OCI-LY7 (cell line): ENCODE results near the gene TCP1. TPM values are rescaled to one million over a fixed set of nuclear protein-coding genes. Genes with fewer than 3 reads are reported as not detected.

Experiments used
- BruUV-seq: library from RNA; stranded (reverse); fragments of 400-500 nt; replicated peaks from 2 replicates; lab custom pipeline; 2021; lab: Mats Ljungman, UMichigan
- CTCF ChIA-PET: fragments of 300-600 bp; sonication (Branson Sonifier 250); formaldehyde crosslinking; loops from one replicate; lab custom pipeline; 2022; ENCODE audit warnings: antibody characterized with exemption; ENCODE audit not compliant: unreplicated experiment; lab: Charles Lee
- POLR2A ChIA-PET: fragments of 300-600 bp; sonication (Branson Sonifier 250); formaldehyde crosslinking; loops from one replicate; lab custom pipeline; 2022; ENCODE audit warnings: antibody characterized with exemption; lab: Charles Lee
- DNase-seq: peaks from one replicate; pipeline ENCODE4 v3.0.0-alpha.2; 2015; ENCODE audit warnings: low spot score
- H2AFZ ChIP-seq: fragments of 200-600 bp; sonication (generic), shearing (Covaris generic); 2 replicates; pipeline ENCODE4 v1.6.1; 2014; ENCODE audit warnings: mild to moderate bottlenecking, antibody characterized with exemption, low read length, moderate library complexity
- H3K27ac ChIP-seq: fragments of 200-600 bp; sonication (generic); 2 replicates; pipeline ENCODE4 v1.5.1; 2014; ENCODE audit warnings: mixed run types, low read depth, mild to moderate bottlenecking, moderate library complexity, low read length, inconsistent platforms; ENCODE audit not compliant: poor library complexity, severe bottlenecking
- H3K36me3 ChIP-seq: fragments of 200-600 bp; sonication (generic); 2 replicates; pipeline ENCODE4 v1.6.1; 2014; ENCODE audit warnings: mild to moderate bottlenecking, antibody characterized with exemption, low read length, moderate library complexity, mixed read lengths; ENCODE audit not compliant: insufficient read depth
- H3K4me1 ChIP-seq: fragments of 200-600 bp; sonication (generic); 2 replicates; pipeline ENCODE4 v1.5.1; 2014; ENCODE audit warnings: mild to moderate bottlenecking, low read length; ENCODE audit not compliant: insufficient read depth, poor library complexity, severe bottlenecking
- H3K4me2 ChIP-seq: fragments of 200-600 bp; sonication (generic); 2 replicates; pipeline ENCODE4 v1.6.1; 2014; ENCODE audit warnings: mild to moderate bottlenecking, low read length
- H3K4me3 ChIP-seq: fragments of 200-600 bp; sonication (generic); 2 replicates; pipeline ENCODE4 v1.5.1; 2014; ENCODE audit warnings: mild to moderate bottlenecking, low read depth, low read length; ENCODE audit not compliant: poor library complexity, severe bottlenecking
- H3K79me2 ChIP-seq: fragments of 200-600 bp; sonication (generic); 2 replicates; pipeline ENCODE4 v1.6.1; 2016; ENCODE audit warnings: low read depth, mild to moderate bottlenecking, low read length, moderate library complexity, mixed read lengths; ENCODE audit not compliant: insufficient read depth
- H3K9me2 ChIP-seq: fragments of 200-600 bp; sonication (generic); 2 replicates; pipeline ENCODE4 v1.6.1; 2016; ENCODE audit warnings: mild to moderate bottlenecking, low read length, mixed read lengths; ENCODE audit not compliant: insufficient read depth
- H3K9me3 ChIP-seq: fragments of 200-600 bp; sonication (generic); 2 replicates; pipeline ENCODE4 v1.6.1; 2014; ENCODE audit warnings: mild to moderate bottlenecking, mixed run types, low read length, mixed read lengths
- H4K20me1 ChIP-seq: fragments of 200-600 bp; sonication (generic); 2 replicates; pipeline ENCODE4 v1.6.1; 2014; ENCODE audit warnings: mild to moderate bottlenecking, antibody characterized with exemption, low read length, moderate library complexity, mixed read lengths; ENCODE audit not compliant: insufficient read depth
- EZH2phosphoT487 ChIP-seq: fragments of 200-600 bp; sonication (generic); IDR thresholded peaks from 2 replicates; pipeline ENCODE4 v1.6.1; 2018; ENCODE audit warnings: low read depth, borderline replicate concordance, mild to moderate bottlenecking, mixed run types, antibody characterized with exemption, low read length, moderate library complexity, mixed read lengths
- intact Hi-C: fragments of 100-400 bp; cut with micrococcal nuclease; formaldehyde crosslinking; loops from one replicate; pipeline ENCODE4 v1.10.0; 2022; ENCODE audit not compliant: unreplicated experiment
- total RNA-seq, 2 experiments: library from RNA; depleted of rRNA in 1 of 2; stranded (reverse); fragments of >200 nt in 1 of 2; shearing (Covaris generic) in 1 of 2; gene quantifications; 2 replicates each; pipeline ENCODE4 v1.2.3, GENCODE V29; 2014 to 2022
- TF ChIP-seq, protein P1 (sequence below): fragments of 200-600 bp; sonication (generic); conservative IDR thresholded peaks from 2 replicates; pipeline ENCODE4 v1.5.1; 2014; ENCODE audit warnings: mild to moderate bottlenecking, antibody characterized with exemption, low read length, moderate library complexity, mixed read lengths

TCP1 gene
- total RNA-seq, 2 experiments from 2014 or later, result 319 to 386 TPM

- POLR2A ChIA-PET, result interaction anchor here (1.2 to 2.1 kb wide), 2 partner anchors 12 to 17 kb away, joined by 6 to 9 read pairs; no protein-coding TSS in a partner anchor
- no TSS peak for BruUV-seq
- Histone ChIP-seq H3K27ac (no peak overlapping the region), H3K9me2 (no peaks in the 10 kb centered on the region), H3K4me2 (no peak overlapping the region), H3K9me3 (no peaks in the 10 kb centered on the region), H3K79me2 (no peaks in the 10 kb centered on the region), H3K4me3 (no peak overlapping the region), H2AFZ (no peak overlapping the region), H3K36me3 (no peaks in the 10 kb centered on the region), H4K20me1 (no peaks in the 10 kb centered on the region), H3K4me1 (peaks cover 19% of the 10 kb centered on the region)
- TF ChIP-seq, protein P1, sequence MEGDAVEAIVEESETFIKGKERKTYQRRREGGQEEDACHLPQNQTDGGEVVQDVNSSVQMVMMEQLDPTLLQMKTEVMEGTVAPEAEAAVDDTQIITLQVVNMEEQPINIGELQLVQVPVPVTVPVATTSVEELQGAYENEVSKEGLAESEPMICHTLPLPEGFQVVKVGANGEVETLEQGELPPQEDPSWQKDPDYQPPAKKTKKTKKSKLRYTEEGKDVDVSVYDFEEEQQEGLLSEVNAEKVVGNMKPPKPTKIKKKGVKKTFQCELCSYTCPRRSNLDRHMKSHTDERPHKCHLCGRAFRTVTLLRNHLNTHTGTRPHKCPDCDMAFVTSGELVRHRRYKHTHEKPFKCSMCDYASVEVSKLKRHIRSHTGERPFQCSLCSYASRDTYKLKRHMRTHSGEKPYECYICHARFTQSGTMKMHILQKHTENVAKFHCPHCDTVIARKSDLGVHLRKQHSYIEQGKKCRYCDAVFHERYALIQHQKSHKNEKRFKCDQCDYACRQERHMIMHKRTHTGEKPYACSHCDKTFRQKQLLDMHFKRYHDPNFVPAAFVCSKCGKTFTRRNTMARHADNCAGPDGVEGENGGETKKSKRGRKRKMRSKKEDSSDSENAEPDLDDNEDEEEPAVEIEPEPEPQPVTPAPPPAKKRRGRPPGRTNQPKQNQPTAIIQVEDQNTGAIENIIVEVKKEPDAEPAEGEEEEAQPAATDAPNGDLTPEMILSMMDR, result no peak
- no peak for TF ChIP-seq EZH2phosphoT487
- CTCF ChIA-PET, result no interaction called here
- no peak for DNase-seq
- intact Hi-C loops, result no loop called here
These were observed 24.4 kb upstream of the TCP1 start for GRCh38 chr6:159813781-159814180.

DNA sequence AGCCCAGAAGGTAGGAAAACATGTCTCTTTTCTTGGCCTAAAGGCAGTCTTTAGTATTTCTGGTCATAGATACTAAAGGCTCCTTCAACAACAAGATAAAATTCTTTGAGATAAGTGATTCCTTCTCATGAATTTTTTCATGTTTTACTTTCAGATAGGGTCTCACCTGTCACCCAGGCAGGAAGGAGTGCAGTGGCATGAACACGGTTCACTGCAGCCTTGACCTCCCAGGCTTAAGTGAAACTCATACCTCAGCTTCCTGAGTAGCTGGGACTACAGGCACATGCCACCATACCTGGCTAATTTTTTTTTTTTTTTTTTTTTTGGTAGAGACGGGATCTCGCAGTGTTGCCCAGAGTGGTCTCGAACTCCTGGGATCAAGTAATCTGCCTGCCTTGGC, 19.7 kb upstream of the TCP1 start:
- intact Hi-C loops, result no loop called here
- Histone ChIP-seq H3K4me1 (peaks cover 20% of the 10 kb centered on the region), H3K27ac (no peak overlapping the region), H3K9me2 (no peaks in the 10 kb centered on the region), H3K9me3 (no peaks in the 10 kb centered on the region), H4K20me1 (no peaks in the 10 kb centered on the region), H3K4me3 (no peak overlapping the region), H2AFZ (peak overlapping the region; percentile 47; the same call in 1 of the 2 replicates), H3K36me3 (no peaks in the 10 kb centered on the region), H3K79me2 (no peaks in the 10 kb centered on the region), H3K4me2 (peak overlapping the region; percentile 8; the same call in 1 of the 2 replicates)
- POLR2A ChIA-PET, result interaction anchor here (0.8 to 3.0 kb wide), 2 partner anchors 18 to 25 kb away, joined by 3 to 15 read pairs; partner anchors contain the start of gene MRPL18
- BruUV-seq, result no TSS peak
- DNase-seq, result peak; percentile 53
- CTCF ChIA-PET, result no interaction called here
- TF ChIP-seq, protein P1, result no peak
- no peak for TF ChIP-seq EZH2phosphoT487

- BruUV-seq, result no TSS peak
- ChIA-PET CTCF (no interaction called here), POLR2A (interaction anchor here (0.5 to 3.0 kb wide), 4 partner anchors 18 to 160 kb away, joined by 3 to 15 read pairs (median 4); partner anchors contain the start of gene MRPL18)
- Histone ChIP-seq H3K4me3 (no peak overlapping the region), H3K27ac (no peak overlapping the region), H3K9me3 (no peaks in the 10 kb centered on the region), H2AFZ (peak overlapping the region; percentile 47; the same call in 1 of the 2 replicates), H3K9me2 (no peaks in the 10 kb centered on the region), H3K36me3 (no peaks in the 10 kb centered on the region), H4K20me1 (no peaks in the 10 kb centered on the region), H3K4me2 (peak overlapping the region; percentile 8; the same call in 1 of the 2 replicates), H3K79me2 (no peaks in the 10 kb centered on the region), H3K4me1 (peaks cover 20% of the 10 kb centered on the region)
- no peak for DNase-seq
- TF ChIP-seq, protein P1, result no peak
- no peak for TF ChIP-seq EZH2phosphoT487
- intact Hi-C loops, result no loop called here
These were observed 19.2 kb upstream of the TCP1 start for GRCh38 chr6:159808647-159809046.
